Loucy (cell line): ENCODE measurements around the gene PHKG1.

Experiments used
- EZH2phosphoT487 ChIP-seq: fragments of 200-600 bp; IDR thresholded peaks from 2 replicates; pipeline ENCODE4 v1.6.1; 2018; ENCODE audit warnings: antibody characterized with exemption, mild to moderate bottlenecking, moderate library complexity, borderline replicate concordance
- TF ChIP-seq, protein P1 (sequence below): fragments of 200-600 bp; sonication (generic); conservative IDR thresholded peaks from 2 replicates; pipeline ENCODE4 v1.5.1; 2014; ENCODE audit warnings: mild to moderate bottlenecking, antibody characterized with exemption, low read length

GRCh38 chr7:56083150-56083785, 9.5 kb downstream of the PHKG1 start:
- TF ChIP-seq, protein P1, sequence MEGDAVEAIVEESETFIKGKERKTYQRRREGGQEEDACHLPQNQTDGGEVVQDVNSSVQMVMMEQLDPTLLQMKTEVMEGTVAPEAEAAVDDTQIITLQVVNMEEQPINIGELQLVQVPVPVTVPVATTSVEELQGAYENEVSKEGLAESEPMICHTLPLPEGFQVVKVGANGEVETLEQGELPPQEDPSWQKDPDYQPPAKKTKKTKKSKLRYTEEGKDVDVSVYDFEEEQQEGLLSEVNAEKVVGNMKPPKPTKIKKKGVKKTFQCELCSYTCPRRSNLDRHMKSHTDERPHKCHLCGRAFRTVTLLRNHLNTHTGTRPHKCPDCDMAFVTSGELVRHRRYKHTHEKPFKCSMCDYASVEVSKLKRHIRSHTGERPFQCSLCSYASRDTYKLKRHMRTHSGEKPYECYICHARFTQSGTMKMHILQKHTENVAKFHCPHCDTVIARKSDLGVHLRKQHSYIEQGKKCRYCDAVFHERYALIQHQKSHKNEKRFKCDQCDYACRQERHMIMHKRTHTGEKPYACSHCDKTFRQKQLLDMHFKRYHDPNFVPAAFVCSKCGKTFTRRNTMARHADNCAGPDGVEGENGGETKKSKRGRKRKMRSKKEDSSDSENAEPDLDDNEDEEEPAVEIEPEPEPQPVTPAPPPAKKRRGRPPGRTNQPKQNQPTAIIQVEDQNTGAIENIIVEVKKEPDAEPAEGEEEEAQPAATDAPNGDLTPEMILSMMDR: no peak
- TF ChIP-seq EZH2phosphoT487: no peak
